Transverse colon (tissue), 4 donors: ENCODE measurements around the gene EDDM13. TPM values are rescaled to one million over a fixed set of nuclear protein-coding genes. Genes with fewer than 3 reads are reported as not detected.
"Not testable (repeated sequence)": the region's sequence is repeated elsewhere in the genome, so short reads cannot be mapped to it uniquely, and the experiment has no call there.

Source experiments
- DNase-seq: peaks from one replicate; pipeline ENCODE4 v3.0.0-alpha.2; 2019
- H3K27ac ChIP-seq, 4 donors: fragments of 200-600 bp; sonication (generic); 2 replicates each; pipeline ENCODE4 v1.5.1; 2016 to 2018; ENCODE audit warnings: inconsistent platforms in 4 of 4
- H3K27me3 ChIP-seq: fragments of 200-600 bp; sonication (generic); 2 replicates; pipeline ENCODE4 v1.5.1; 2017; ENCODE audit warnings: inconsistent platforms
- H3K36me3 ChIP-seq, 4 donors: fragments of 200-600 bp; sonication (generic); 2 replicates each; pipeline ENCODE4 v1.5.1; 2017 to 2019; ENCODE audit warnings: inconsistent platforms in 4 of 4
- H3K4me1 ChIP-seq, 4 donors: fragments of 200-600 bp; sonication (generic); 2 replicates each; pipeline ENCODE4 v1.5.1; 2017 to 2020; ENCODE audit warnings: inconsistent platforms in 4 of 4
- H3K4me3 ChIP-seq, 4 donors: fragments of 200-600 bp; sonication (generic); 1 replicate in 1 of 4; 2 replicates in 3 of 4; pipeline versions ENCODE4 v1.5.1 to v1.6.1; 2017 to 2019; ENCODE audit warnings: inconsistent platforms in 4 of 4
- H3K9me3 ChIP-seq, 2 donors: fragments of 200-600 bp; sonication (generic); 2 replicates each; pipeline ENCODE4 v1.5.1; 2017 to 2019; ENCODE audit warnings: inconsistent platforms in 2 of 2
- CTCF ChIP-seq, 5 experiments: fragments of 200-600 bp in 3 of 5; fragments of 450-650 bp in 2 of 5; sonication (generic) in 3 of 5; IDR thresholded peaks; 1 replicate in 2 of 5; 2 replicates in 3 of 5; pipeline ENCODE4 v1.5.1; 2016 to 2017; ENCODE audit warnings: antibody characterized with exemption in 5 of 5, inconsistent platforms in 3 of 5, mild to moderate bottlenecking in 2 of 5, moderate library complexity in 1 of 5
- EP300 ChIP-seq: sonication (generic); formaldehyde crosslinking; IDR thresholded peaks from one replicate; pipeline ENCODE4 v1.6.1; 2017; ENCODE audit warnings: antibody characterized with exemption, low read depth
- POLR2A ChIP-seq: fragments of 450-650 bp; IDR thresholded peaks from one replicate; pipeline ENCODE4 v1.6.1; 2016; ENCODE audit warnings: antibody characterized with exemption, mild to moderate bottlenecking, moderate library complexity
- POLR2AphosphoS5 ChIP-seq, 3 donors: sonication (generic); formaldehyde crosslinking; IDR thresholded peaks; one replicate each; pipeline ENCODE4 v1.6.1; 2016; ENCODE audit warnings: antibody characterized with exemption in 3 of 3
- WGBS, 2 donors: methylation state at CpG; one replicate each; pipeline ENCODE4 v1.1.5; 2018; ENCODE audit warnings: low coverage in 1 of 2; 5-methylcytosine and 5-hydroxymethylcytosine counted together
- in situ Hi-C, 4 donors: fragments of 200-750 bp; cut with MboI; loops; one replicate each; pipeline versions ENCODE4 v1.15.0 to v1.15.1; 2017; ENCODE audit warnings: low sequenced_read_pairs in 3 of 4, low pct_ligation_motif_present in 1 of 4, low pct_unique_long_range_greater_than_20kb in 1 of 4
- intact Hi-C: fragments of 100-400 bp; cut with DNase I; formaldehyde crosslinking; loops from one replicate; pipeline ENCODE4 v1.15.1; 2023; ENCODE audit warnings: low total_unique reads
- total RNA-seq, 4 donors: library from RNA; depleted of rRNA; stranded (reverse); fragments of >200 nt; gene quantifications; one replicate each; pipeline ENCODE4 v1.1.0, GENCODE V29; 2016

Gene EDDM13, protein sequence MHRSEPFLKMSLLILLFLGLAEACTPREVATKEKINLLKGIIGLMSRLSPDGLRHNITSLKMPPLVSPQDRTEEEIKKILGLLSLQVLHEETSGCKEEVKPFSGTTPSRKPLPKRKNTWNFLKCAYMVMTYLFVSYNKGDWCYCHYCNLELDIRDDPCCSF
- total RNA-seq = not detected

DNA sequence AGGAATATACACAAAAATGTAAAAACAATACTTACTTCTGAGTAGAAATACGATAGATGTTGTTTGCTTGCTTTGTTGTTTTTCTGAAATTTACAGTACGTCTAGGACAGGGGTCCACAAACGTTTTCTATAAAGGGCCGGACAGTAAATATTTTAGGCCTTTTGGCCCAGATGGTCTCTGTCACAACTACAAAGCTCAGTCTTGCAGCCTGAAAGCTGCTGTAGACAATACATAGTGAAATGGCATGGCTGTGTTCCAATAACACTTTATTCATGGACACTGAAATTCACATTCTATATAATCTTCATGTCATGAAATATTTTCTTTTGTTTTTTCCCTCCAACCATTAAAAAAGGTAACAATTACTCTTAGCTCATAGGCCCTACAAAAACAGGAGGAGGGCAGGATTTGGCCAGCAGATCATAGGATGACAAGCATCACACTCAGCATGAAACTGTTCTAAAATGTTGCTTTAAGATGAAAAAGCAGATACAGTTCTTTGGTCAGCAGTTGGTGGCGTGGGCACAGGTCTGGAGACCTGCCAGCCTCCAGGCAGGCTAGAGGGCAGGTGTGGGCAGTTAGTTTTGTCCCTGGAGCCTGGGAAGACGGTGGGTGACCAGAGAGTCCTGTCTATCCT is at the start of gene EDDM13:
Gene EDDM13, plus strand, starts transcription at position 588 of the 638 bp plus-strand sequence. CDS start 87 bp downstream, outside the sequence.
- intact Hi-C loops (no loop called here), in situ Hi-C loops (no loop called here)
- no peak for DNase-seq
- Histone ChIP-seq H3K27me3 (no peaks in the 10 kb centered on the region), H3K36me3 (no peaks in the 10 kb centered on the region), H3K27ac (no peak within 1 kb of the TSS), H3K9me3 (no peaks in the 10 kb centered on the region), H3K4me1 (no peaks in the 10 kb centered on the region), H3K4me3 (no peak within 1 kb of the TSS)
- WGBS, 2 donors = 82 to 94% methylated on average over 3 to 6 of the region's 6 CpGs
- TF ChIP-seq POLR2AphosphoS5 (IDR thresholded peaks at IDR 0.05) = no peak
- TF ChIP-seq POLR2A = no peak
- TF ChIP-seq CTCF (IDR thresholded peaks at IDR 0.05) = no peak
- TF ChIP-seq EP300 = no peak

- TF ChIP-seq CTCF (IDR thresholded peaks at IDR 0.05) = no peak
- TF ChIP-seq EP300 = no peak
- TF ChIP-seq POLR2A = no peak
- no peak for TF ChIP-seq POLR2AphosphoS5 (IDR thresholded peaks at IDR 0.05)
- H3K27me3 ChIP-seq = peaks cover 2% of the 10 kb centered on the region
- no peaks in the 10 kb centered on the region for H3K36me3 ChIP-seq
- DNase-seq = no peak
- H3K9me3 ChIP-seq = no peaks in the 10 kb centered on the region
- in situ Hi-C loops = no loop called here
- no peaks in the 10 kb centered on the region for H3K4me1 ChIP-seq
- no peak overlapping the region for H3K27ac ChIP-seq
- WGBS, 2 donors = 88 to 90% methylated on average over 5 to 6 of the region's 6 CpGs
- intact Hi-C loops = no loop called here
- no peak overlapping the region for H3K4me3 ChIP-seq
Observed at GRCh38 chr19:56222901-56223300, 49.6 kb upstream of the EDDM13 start.

DNA sequence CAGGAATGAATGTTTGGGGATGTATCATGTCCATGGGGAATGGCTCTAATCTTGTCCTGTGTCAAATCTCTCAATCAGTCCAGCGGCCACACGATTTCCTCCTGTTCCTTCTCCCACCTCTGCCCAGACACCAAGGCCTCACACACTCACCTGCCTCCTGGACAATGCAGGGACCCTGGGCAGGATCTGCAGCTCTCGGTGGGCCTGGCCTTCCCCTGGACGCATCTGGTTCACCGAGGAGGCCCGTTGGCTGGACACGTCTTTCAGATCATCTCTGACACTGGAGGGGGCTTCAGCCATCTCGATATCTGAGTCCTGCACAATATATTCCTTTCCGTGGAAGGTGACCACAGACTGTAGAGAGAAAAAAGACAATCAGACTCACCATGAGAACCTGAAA is 49.1 kb upstream of the EDDM13 start:
- Histone ChIP-seq H3K4me3 (no peak overlapping the region), H3K36me3 (no peaks in the 10 kb centered on the region), H3K4me1 (no peaks in the 10 kb centered on the region), H3K27ac (no peak overlapping the region), H3K9me3 (no peaks in the 10 kb centered on the region), H3K27me3 (no peaks in the 10 kb centered on the region)
- DNase-seq = no peak
- no peak for TF ChIP-seq POLR2AphosphoS5 (IDR thresholded peaks at IDR 0.05)
- intact Hi-C loops = no loop called here
- WGBS, 2 donors = 87 to 100% methylated on average over 2 to 9 of the region's 9 CpGs
- in situ Hi-C loops = no loop called here

- no peak for DNase-seq
- no peaks in the 10 kb centered on the region for H3K9me3 ChIP-seq
- H3K27ac ChIP-seq = no peak overlapping the region
- H3K4me3 ChIP-seq = no peak overlapping the region
- WGBS, 2 donors = 83 to 90% methylated on average over 1 to 7 of the region's 7 CpGs
- H3K4me1 ChIP-seq = no peaks in the 10 kb centered on the region
- TF ChIP-seq POLR2AphosphoS5 (IDR thresholded peaks at IDR 0.05) (no peak), CTCF (IDR thresholded peaks at IDR 0.05) (no peak), POLR2A (no peak), EP300 (no peak)
- H3K36me3 ChIP-seq = no peaks in the 10 kb centered on the region
- in situ Hi-C loops (no loop called here), intact Hi-C loops (no loop called here)
- no peaks in the 10 kb centered on the region for H3K27me3 ChIP-seq
Observed at GRCh38 chr19:56245121-56245740, 27.3 kb upstream of the EDDM13 start.

DNA sequence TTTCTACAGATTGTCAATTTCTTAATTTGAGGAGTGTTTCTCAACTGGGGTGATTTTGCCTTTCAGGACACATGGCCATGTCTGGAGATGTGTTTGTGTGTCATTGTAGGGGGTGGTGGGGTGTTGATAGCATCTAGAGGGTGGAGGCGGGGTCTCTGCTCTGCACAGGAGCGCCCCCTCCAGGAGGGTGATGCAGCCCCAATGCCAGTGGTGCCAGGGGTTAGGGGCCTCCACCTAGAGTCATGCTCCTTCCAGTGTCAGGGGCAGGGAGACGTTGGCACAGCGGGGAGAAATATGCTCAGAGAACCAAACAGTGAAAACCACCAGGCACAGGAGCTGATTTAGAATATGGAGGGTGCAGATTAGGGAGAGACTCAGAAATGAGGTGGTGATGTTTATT is 26.8 kb upstream of the EDDM13 start:
- 76 to 80% methylated on average over 1 to 4 of the region's 4 CpGs for WGBS, 2 donors
- H3K36me3 ChIP-seq, H3K4me1 ChIP-seq, DNase-seq, in situ Hi-C loops, H3K27me3 ChIP-seq, H3K4me3 ChIP-seq, H3K9me3 ChIP-seq, intact Hi-C loops, H3K27ac ChIP-seq: not testable (repeated sequence)

DNA sequence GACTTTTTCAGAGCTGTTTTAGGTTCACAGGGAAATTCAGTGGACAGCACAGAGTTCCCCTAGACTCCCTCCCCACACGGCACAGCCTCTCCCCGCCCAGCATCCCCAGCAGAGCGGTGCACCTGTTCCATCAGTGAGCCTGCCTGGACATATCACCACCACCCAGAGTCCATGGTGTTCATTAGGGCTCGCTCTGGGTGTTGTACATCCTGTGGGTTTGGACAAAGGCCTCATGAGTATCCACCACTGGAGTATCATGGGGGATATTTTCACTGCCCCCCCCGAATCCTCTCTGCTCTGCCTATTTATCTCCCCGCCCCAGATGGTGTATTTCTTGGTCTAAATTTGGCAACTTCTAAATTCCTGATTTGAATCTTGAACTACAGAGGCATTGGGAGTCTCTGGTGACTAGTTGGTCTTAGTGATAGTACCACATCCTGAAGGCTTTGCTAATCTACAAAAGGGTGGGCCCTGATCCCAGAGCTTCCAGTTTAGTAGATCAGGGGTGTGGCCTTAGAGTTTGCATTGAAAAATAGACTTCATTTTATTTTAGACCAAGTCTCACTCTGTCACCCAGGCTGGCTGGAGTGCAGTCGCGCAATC is 23.7 kb upstream of the EDDM13 start:
- 96% methylated on average over 8 of the region's 8 CpGs; no CpG with 5 or more reads in 1 of the 2 donors for WGBS, 2 donors
- intact Hi-C loops = not testable (repeated sequence)

More for the DNA sequence above, 23.7 kb upstream of the EDDM13 start:
- in situ Hi-C loops, DNase-seq, H3K36me3 ChIP-seq, H3K4me3 ChIP-seq, H3K27me3 ChIP-seq, H3K27ac ChIP-seq, H3K9me3 ChIP-seq, H3K4me1 ChIP-seq: not testable (repeated sequence)
